IMR-90 (cell line): ENCODE measurements around the gene ZCCHC14. TPM values are rescaled to one million over a fixed set of nuclear protein-coding genes. Genes with fewer than 3 reads are reported as not detected.

ENCODE experiments used
- ATAC-seq: fragments of 200-7000 bp; cut with Tn5 transposase; 2 replicates; pipeline ENCODE4 v1.9.1; 2020; ENCODE audit warnings: low read depth, mild to moderate bottlenecking, moderate library complexity
- BruUV-seq: library from RNA; stranded (reverse); fragments of 400-500 nt; replicated peaks from 2 replicates; lab custom pipeline; 2021; lab: Mats Ljungman, UMichigan
- CTCF ChIA-PET: fragments of 300-600 bp; formaldehyde crosslinking; extraction: SDS; loops from one replicate; lab custom pipeline; 2021; ENCODE audit warnings: antibody characterized with exemption; lab: Yijun Ruan, JAX
- POLR2A ChIA-PET: fragments of 300-600 bp; sonication (Branson Sonifier 250); formaldehyde crosslinking; loops from one replicate; lab custom pipeline; 2022; ENCODE audit warnings: antibody characterized with exemption; ENCODE audit not compliant: unreplicated experiment; lab: Charles Lee
- DNase-seq: peaks from one replicate; pipeline ENCODE4 v3.0.0; 2013
- H2AFZ ChIP-seq: replicated peaks from 2 replicates; pipeline ENCODE3; 2013; ENCODE audit warnings: low read length, mild to moderate bottlenecking; ENCODE audit not compliant: poor library complexity
- H2AK5ac ChIP-seq: 2 replicates; pipeline ENCODE4 v1.6.1; 2013; ENCODE audit warnings: low read depth, low read length, inconsistent platforms
- H2AK9ac ChIP-seq: replicated peaks from 2 replicates; pipeline ENCODE3; 2013; ENCODE audit warnings: mild to moderate bottlenecking, low read depth, low read length, moderate library complexity; ENCODE audit not compliant: poor library complexity
- H2BK120ac ChIP-seq: 2 replicates; pipeline ENCODE4 v1.6.1; 2013; ENCODE audit warnings: low read depth, low read length, inconsistent platforms
- H2BK15ac ChIP-seq: 3 replicates; pipeline ENCODE4 v1.6.1; 2013; ENCODE audit warnings: low read depth, low read length, inconsistent platforms
- H2BK20ac ChIP-seq: 2 replicates; pipeline ENCODE4 v1.6.1; 2013; ENCODE audit warnings: low read depth, mild to moderate bottlenecking, inconsistent platforms, low read length, moderate library complexity
- H2BK5ac ChIP-seq: 2 replicates; pipeline ENCODE4 v1.6.1; 2013; ENCODE audit warnings: mild to moderate bottlenecking, low read depth, low read length, inconsistent platforms; ENCODE audit not compliant: poor library complexity, severe bottlenecking
- H3K14ac ChIP-seq: replicated peaks from 2 replicates; pipeline ENCODE4 v1.6.1; 2013; ENCODE audit warnings: low read depth, low read length, inconsistent platforms
- H3K18ac ChIP-seq: 2 replicates; pipeline ENCODE4 v1.6.1; 2013; ENCODE audit warnings: low read depth, low read length, control low read depth
- H3K23ac ChIP-seq: 2 replicates; pipeline ENCODE4 v1.6.1; 2013; ENCODE audit warnings: low read depth, low read length, inconsistent platforms
- H3K27ac ChIP-seq: 2 replicates; pipeline ENCODE4 v1.5.1; 2013; ENCODE audit warnings: mild to moderate bottlenecking, control low read depth, low read length; ENCODE audit not compliant: insufficient read depth
- H3K27me3 ChIP-seq: 2 replicates; pipeline ENCODE4 v1.6.1; 2013; ENCODE audit warnings: low read length; ENCODE audit not compliant: control insufficient read depth, insufficient read depth
- H3K36me3 ChIP-seq: 2 replicates; pipeline ENCODE4 v1.6.1; 2013; ENCODE audit warnings: low read length, mixed read lengths; ENCODE audit not compliant: control insufficient read depth, insufficient read depth
- H3K4ac ChIP-seq: 2 replicates; pipeline ENCODE4 v1.6.1; 2013; ENCODE audit warnings: low read depth, low read length, inconsistent platforms
- H3K4me1 ChIP-seq: 2 replicates; pipeline ENCODE4 v1.6.1; 2013; ENCODE audit warnings: low read length, mixed read lengths; ENCODE audit not compliant: control insufficient read depth, insufficient read depth
- H3K4me2 ChIP-seq: 2 replicates; pipeline ENCODE4 v1.6.1; 2013; ENCODE audit warnings: low read depth, mild to moderate bottlenecking, control low read depth, low read length, moderate library complexity
- H3K4me3 ChIP-seq: 2 replicates; pipeline ENCODE4 v1.5.1; 2013; ENCODE audit warnings: low read depth, mild to moderate bottlenecking, control low read depth, low read length, moderate library complexity; ENCODE audit not compliant: insufficient read depth
- H3K56ac ChIP-seq: 2 replicates; pipeline ENCODE4 v1.6.1; 2013; ENCODE audit warnings: low read length, inconsistent platforms; ENCODE audit not compliant: insufficient read depth; ENCODE audit errors: extremely low read depth
- H3K79me1 ChIP-seq, 2 experiments: 2 replicates each; pipeline ENCODE4 v1.6.1; 2013; ENCODE audit warnings: low read length in 2 of 2, inconsistent platforms in 1 of 2, low read depth in 1 of 2
- H3K9ac ChIP-seq: 2 replicates; pipeline ENCODE4 v1.6.1; 2013; ENCODE audit warnings: low read depth, low read length, control low read depth
- H3K9me1 ChIP-seq: 2 replicates; pipeline ENCODE4 v1.6.1; 2013; ENCODE audit warnings: low read length, inconsistent platforms; ENCODE audit not compliant: insufficient read depth
- H3K9me3 ChIP-seq: 2 replicates; pipeline ENCODE4 v1.6.1; 2013; ENCODE audit warnings: low read length; ENCODE audit not compliant: control insufficient read depth, insufficient read depth
- H4K20me1 ChIP-seq: 2 replicates; pipeline ENCODE4 v1.6.1; 2013; ENCODE audit warnings: low read length, inconsistent platforms; ENCODE audit not compliant: insufficient read depth
- H4K5ac ChIP-seq: 2 replicates; pipeline ENCODE4 v1.6.1; 2013; ENCODE audit warnings: mild to moderate bottlenecking, low read depth, low read length, control low read depth
- H4K8ac ChIP-seq, 2 experiments: 2 replicates each; pipeline ENCODE4 v1.6.1; 2013; ENCODE audit warnings: low read depth in 2 of 2, low read length in 2 of 2, control low read depth in 1 of 2, inconsistent platforms in 1 of 2
- H4K91ac ChIP-seq: 2 replicates; pipeline ENCODE4 v1.6.1; 2013; ENCODE audit warnings: low read depth, low read length, inconsistent platforms; ENCODE audit not compliant: insufficient read depth
- CEBPB ChIP-seq: IDR thresholded peaks from 2 replicates; pipeline ENCODE4 v1.6.1; 2012; ENCODE audit warnings: low read depth, low read length, improper control_type of control experiment
- MAFK ChIP-seq: IDR thresholded peaks from 2 replicates; pipeline ENCODE4 v1.6.1; 2012; ENCODE audit warnings: low read depth, low read length, improper control_type of control experiment
- POLR2A ChIP-seq: IDR thresholded peaks from 2 replicates; pipeline ENCODE4 v1.6.1; 2012; ENCODE audit warnings: mild to moderate bottlenecking, low read depth, low read length
- RCOR1 ChIP-seq: IDR thresholded peaks from 2 replicates; pipeline ENCODE4 v1.6.1; 2012; ENCODE audit warnings: mild to moderate bottlenecking, low read length, improper control_type of control experiment; ENCODE audit not compliant: insufficient replicate concordance
- WGBS, 2 experiments: methylation state at CpG; one replicate each; pipeline versions ENCODE4 v1.1.5 to v1.1.7; 2013; ENCODE audit warnings: missing lambda C conversion rate in 2 of 2; ENCODE audit not compliant: insufficient read length in 1 of 2; ENCODE audit errors: extremely low coverage in 2 of 2; 5-methylcytosine and 5-hydroxymethylcytosine counted together
- dilution Hi-C: fragments of 300-500 bp; cut with HindIII; formaldehyde crosslinking; loops from one replicate; pipeline ENCODE4 v1.14.3; 2018; ENCODE audit warnings: low sequenced_read_pairs; ENCODE audit not compliant: unreplicated experiment
- in situ Hi-C: fragments of 300-500 bp; cut with MboI; formaldehyde crosslinking; loops from 3 replicates; pipeline ENCODE4 v1.14.3; 2019; ENCODE audit warnings: low sequenced_read_pairs, inconsistent platforms, mixed read lengths
- intact Hi-C: fragments of 100-400 bp; cut with micrococcal nuclease; formaldehyde crosslinking; loops from 2 replicates; pipeline ENCODE4 v1.10.0; 2022
- polyA plus RNA-seq, 3 experiments: library from polyadenylated mRNA; depleted of rRNA; stranded (reverse); fragments of >200 nt; gene quantifications; 2 replicates each; pipeline ENCODE4 v1.2.3, GENCODE V29; 2012; ENCODE audit warnings: low replicate concordance in 1 of 3
- total RNA-seq: library from RNA; depleted of rRNA; stranded (reverse); fragments of >200 nt; gene quantifications from 2 replicates; pipeline ENCODE4 v1.2.3, GENCODE V29; 2012

ZCCHC14 gene
- total and polyA plus RNA-seq, 2 of the 4 experiments (the other 2 are of a cell fraction), result 2.5 to 5.3 TPM

DNA sequence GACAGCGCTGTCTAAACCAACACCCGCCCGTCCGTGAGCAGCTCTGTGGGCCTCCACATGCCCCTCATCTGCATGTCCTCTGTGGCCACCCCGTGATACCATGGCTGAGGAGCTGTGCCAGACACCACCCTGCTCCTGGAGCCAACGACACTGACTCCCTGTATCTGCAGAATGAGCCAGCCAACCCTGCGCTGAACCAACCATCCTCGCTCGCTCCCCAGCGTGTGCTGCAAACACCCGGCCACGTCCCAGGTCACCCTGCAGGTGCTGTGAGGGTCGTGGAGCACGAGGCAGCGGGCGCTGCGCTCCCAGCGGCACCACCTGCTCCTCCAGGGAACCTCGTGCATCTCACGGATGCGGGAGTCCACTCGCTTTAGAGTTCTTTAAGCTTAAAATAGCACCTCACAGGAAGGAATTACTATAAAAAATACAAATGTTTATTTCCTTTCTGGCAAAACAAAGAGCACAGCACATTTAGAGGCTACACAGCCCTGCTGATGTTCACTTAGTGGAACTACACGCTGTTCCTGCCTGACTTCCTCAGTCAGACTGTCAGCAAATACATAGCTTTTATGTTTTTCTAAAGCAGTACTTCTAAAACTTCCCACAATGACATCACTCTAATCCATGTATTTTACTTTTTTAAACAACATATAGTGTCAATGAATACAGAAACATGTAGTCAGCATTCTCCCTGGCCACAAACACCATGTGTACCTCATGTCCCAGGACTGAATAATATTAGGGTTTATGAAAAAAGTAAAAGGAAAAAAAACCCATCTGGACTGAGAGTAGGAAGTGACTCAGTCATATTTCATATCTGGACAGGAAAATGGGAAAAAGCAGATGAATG lies 57.2 kb downstream of the ZCCHC14 start:
- peak overlapping the region; percentile 83 for H2AK5ac ChIP-seq
- peak overlapping the region; percentile 48 for H3K4ac ChIP-seq
- CTCF ChIA-PET, result interaction anchor here (1.0 to 1.5 kb wide), 3 partner anchors 9 to 135 kb away, joined by 4 read pairs; no protein-coding TSS in a partner anchor
- H3K27ac ChIP-seq, result peak overlapping the region; percentile 66
- POLR2A ChIA-PET, result no interaction called here
- intact Hi-C loops, result no loop called here
- TF ChIP-seq CEBPB (no peak), MAFK (peak; percentile 87), POLR2A (peak; percentile 39; the same call in 1 of the 2 replicates), RCOR1 (no peak)
- ATAC-seq, result peak; percentile 80
- no peak overlapping the region; the same call in 1 of the 2 replicates for H3K56ac ChIP-seq
- peaks cover 25% of the 10 kb centered on the region for H3K9me1 ChIP-seq
- no peak overlapping the region for H2AFZ ChIP-seq
- no peak overlapping the region for H3K18ac ChIP-seq
- peak overlapping the region; percentile 34; the same call in 1 of the 2 replicates for H3K14ac ChIP-seq
- H3K79me1 ChIP-seq, result peaks cover 24 to 88% of the 10 kb centered on the region in 2 experiments; a peak in 3 of 4 replicates
- no peak overlapping the region for H2BK20ac ChIP-seq
- H3K9ac ChIP-seq, result no peak overlapping the region
- BruUV-seq, result no TSS peak
- H2AK9ac ChIP-seq, result no peak overlapping the region
- WGBS, 2 experiments, result 77% methylated on average over 17 of the region's 23 CpGs; no CpG with 5 or more reads in 1 of the 2 experiments
- no peak overlapping the region for H3K4me3 ChIP-seq
- in situ Hi-C loops, result no loop called here
- H3K23ac ChIP-seq, result no peak overlapping the region
- dilution Hi-C loops, result no loop called here
- H3K36me3 ChIP-seq, result peaks cover 3% of the 10 kb centered on the region; the same call in 1 of the 2 replicates
- peak overlapping the region; percentile 66 for H3K4me2 ChIP-seq
- H2BK5ac ChIP-seq, result peak overlapping the region; percentile 14
- peaks cover 46% of the 10 kb centered on the region for H4K20me1 ChIP-seq
- H4K5ac ChIP-seq, result no peak overlapping the region
- H3K9me3 ChIP-seq, result no peaks in the 10 kb centered on the region
- H3K27me3 ChIP-seq, result no peaks in the 10 kb centered on the region
- H4K8ac ChIP-seq, result peak overlapping the region in 1 of 2 experiments; percentile 9; a peak in 1 of 4 replicates
- H2BK120ac ChIP-seq, result peak overlapping the region; percentile 23; the same call in 1 of the 2 replicates
- H4K91ac ChIP-seq, result 0 out of 2 replicates have a peak overlapping the region, but pooled peaks have one; percentile 2
- no peak overlapping the region for H2BK15ac ChIP-seq
- DNase-seq, result peak; percentile 97
- H3K4me1 ChIP-seq, result peaks cover 27% of the 10 kb centered on the region
